K562 (cell line): ENCODE results near the gene PRDM16. TPM values are rescaled to one million over a fixed set of nuclear protein-coding genes. Genes with fewer than 3 reads are reported as not detected.

Experiments used
- ATAC-seq: fragments of 200-7000 bp; cut with Tn5 transposase; 3 replicates; pipeline ENCODE4 v1.9.1; 2020; ENCODE audit warnings: moderate library complexity
- BruUV-seq: library from RNA; stranded (reverse); fragments of 400-500 nt; replicated peaks from 2 replicates; lab custom pipeline; 2021; lab: Mats Ljungman, UMichigan
- CTCF ChIA-PET: fragments of 300-600 bp; formaldehyde crosslinking; extraction: SDS; loops from one replicate; lab custom pipeline; 2021; ENCODE audit warnings: low intra/inter-chr PET ratio; lab: Yijun Ruan, JAX
- POLR2A ChIA-PET: fragments of 300-600, 350-650 bp; sonication (Branson Sonifier 250); formaldehyde crosslinking; extraction: SDS; loops from one replicate; lab custom pipeline; 2021; ENCODE audit warnings: antibody characterized with exemption, inconsistent platforms; lab: Yijun Ruan, JAX
- DNase-seq, 4 experiments: peaks; one replicate each; pipeline versions ENCODE4 v3.0.0 to v3.0.0-alpha.2; 2011 to 2018; ENCODE audit warnings: low spot score in 3 of 4, mixed read lengths in 3 of 4; ENCODE audit errors: extremely low read depth in 1 of 4
- FAIRE-seq: peaks from 2 replicates; lab custom pipeline; 2011; peaks lifted over from hg19 to GRCh38; lab: Jason Lieb, UNC
- H2AFZ ChIP-seq: 2 replicates; pipeline ENCODE4 v1.6.0; 2011; ENCODE audit warnings: low read depth, low read length, control low read depth, inconsistent platforms
- H3K27ac ChIP-seq: fragments of 200-600 bp; 3 replicates; pipeline ENCODE4 v1.8.0; 2011; ENCODE audit warnings: low read depth, mild to moderate bottlenecking, control low read depth, inconsistent platforms, low read length, moderate library complexity, mixed read lengths; ENCODE audit errors: extremely low read depth
- H3K27me3 ChIP-seq, 2 experiments: fragments of 300-600 bp in 1 of 2; 2 replicates in 1 of 2; 3 replicates in 1 of 2; pipeline versions ENCODE4 v1.6.0 to v1.8.0; 2011; ENCODE audit warnings: inconsistent platforms in 2 of 2, low read length in 2 of 2, mild to moderate bottlenecking in 1 of 2, mixed read lengths in 1 of 2, moderate library complexity in 1 of 2; ENCODE audit not compliant: control insufficient read depth in 2 of 2, insufficient read depth in 2 of 2
- H3K36me3 ChIP-seq: fragments of 300-600 bp; 3 replicates; pipeline ENCODE4 v1.8.0; 2011; ENCODE audit warnings: mild to moderate bottlenecking, low read length, inconsistent platforms; ENCODE audit not compliant: control insufficient read depth, insufficient read depth
- H3K4me1 ChIP-seq, 2 experiments: fragments of 200-600 bp in 1 of 2; replicated peaks in 1 of 2; 2 replicates in 1 of 2; 3 replicates in 1 of 2; pipeline versions ENCODE4 v1.5.1 to v1.8.0; 2011; ENCODE audit warnings: inconsistent platforms in 2 of 2, low read length in 2 of 2, mild to moderate bottlenecking in 1 of 2, mixed read lengths in 1 of 2, moderate library complexity in 1 of 2; ENCODE audit not compliant: control insufficient read depth in 2 of 2, insufficient read depth in 2 of 2
- H3K4me2 ChIP-seq: 2 replicates; pipeline ENCODE4 v1.6.1; 2011; ENCODE audit warnings: low read length, control low read depth, inconsistent platforms, mixed read lengths; ENCODE audit not compliant: insufficient read depth
- H3K4me3 ChIP-seq: fragments of 200-600 bp; sonication (generic), shearing (Covaris generic); 2 replicates; pipeline ENCODE4 v1.5.1; 2016; ENCODE audit warnings: control low read depth, inconsistent platforms
- H3K79me2 ChIP-seq: fragments of 200-600 bp; 3 replicates; pipeline ENCODE4 v1.8.0; 2011; ENCODE audit warnings: low read length, inconsistent platforms; ENCODE audit not compliant: control insufficient read depth, insufficient read depth
- H3K9ac ChIP-seq, 2 experiments: 2 replicates each; pipeline versions ENCODE4 v1.6.0 to v1.6.1; 2011; ENCODE audit warnings: low read depth in 2 of 2, low read length in 2 of 2, control low read depth in 1 of 2, inconsistent platforms in 1 of 2, mild to moderate bottlenecking in 1 of 2, mixed read lengths in 1 of 2; ENCODE audit not compliant: insufficient read depth in 1 of 2
- H3K9me1 ChIP-seq: one replicate; pipeline ENCODE4 v1.6.0; 2011; ENCODE audit warnings: inconsistent platforms, mild to moderate bottlenecking, low read length, moderate library complexity; ENCODE audit not compliant: control insufficient read depth, insufficient read depth
- H3K9me3 ChIP-seq: replicated peaks from 2 replicates; pipeline ENCODE4 v1.5.1; 2011; ENCODE audit warnings: low read depth, low read length, inconsistent platforms; ENCODE audit not compliant: control insufficient read depth, insufficient read depth
- H4K20me1 ChIP-seq: replicated peaks from 2 replicates; pipeline ENCODE4 v1.6.1; 2011; ENCODE audit warnings: low read length, inconsistent platforms, mixed read lengths; ENCODE audit not compliant: control insufficient read depth, insufficient read depth
- HDAC1 ChIP-seq, 2 experiments: fragments of 450-650 bp; IDR thresholded peaks; 2 replicates each; pipeline ENCODE4 v1.6.1; 2016 to 2017; ENCODE audit warnings: inconsistent platforms in 1 of 2, mild to moderate bottlenecking in 1 of 2, moderate library complexity in 1 of 2
- HDAC8 ChIP-seq: fragments of 450-650 bp; IDR thresholded peaks from 2 replicates; pipeline ENCODE4 v1.6.1; 2016; ENCODE audit warnings: mild to moderate bottlenecking, missing genetic modification characterization, moderate library complexity, missing compliant biosample characterization
- RBFOX2 ChIP-seq: fragments of 200-400 bp; formaldehyde crosslinking; IDR thresholded peaks from 2 replicates; pipeline ENCODE4 v1.6.1; 2017; ENCODE audit warnings: low read depth, mild to moderate bottlenecking, low read length, moderate library complexity
- SP1 ChIP-seq: sonication (generic); formaldehyde crosslinking; IDR thresholded peaks from 2 replicates; pipeline ENCODE4 v1.8.1; 2022; ENCODE audit warnings: mild to moderate bottlenecking, missing genetic modification reagents
- TBP ChIP-seq: optimal IDR thresholded peaks from 2 replicates; pipeline ENCODE3; 2011; ENCODE audit warnings: low read depth, low read length, improper control_type of control experiment
- YBX1 ChIP-seq: fragments of 450-650 bp; IDR thresholded peaks from 2 replicates; pipeline ENCODE4 v1.7.1; 2016; ENCODE audit warnings: mild to moderate bottlenecking
- ZNF239 ChIP-seq: fragments of 250-450 bp; sonication (Bioruptor Pico); IDR thresholded peaks from 2 replicates; pipeline ENCODE4 v1.4.0; 2020; ENCODE audit warnings: mild to moderate bottlenecking
- in situ Hi-C: fragments of 300-500 bp; cut with MboI; formaldehyde crosslinking; loops from 4 replicates; pipeline ENCODE4 v1.15.0; 2018; ENCODE audit warnings: inconsistent platforms, mixed read lengths
- intact Hi-C: fragments of 100-400 bp; cut with micrococcal nuclease; formaldehyde crosslinking; loops from 2 replicates; pipeline ENCODE4 v1.14.2; 2022
- polyA plus RNA-seq, 8 experiments: library from polyadenylated mRNA; depleted of rRNA in 4 of 8; stranded (reverse) in 5 of 8; unstranded in 3 of 8; fragments of >200 nt; fragmentation: Nextera tagmentation in 2 of 8; fragmentation: Illumina TruSeq in 1 of 8; extraction: Ambion mirVana in 2 of 8; extraction: Trizol in 1 of 8; gene quantifications; 2 replicates each; pipeline versions ENCODE4 v1.2.1 to v1.2.3, GENCODE V29; 2011 to 2014; ENCODE audit warnings: inconsistent platforms in 1 of 8, missing spikeins in 1 of 8
- total RNA-seq, 7 experiments: library from RNA; depleted of rRNA in 6 of 7; stranded (reverse); fragments of >200 nt in 6 of 7; fragmentation: Illumina TruSeq in 2 of 7; extraction: Trizol in 2 of 7; gene quantifications; 2 replicates each; pipeline versions ENCODE4 v1.2.1 to v1.2.3, GENCODE V29; 2011 to 2021; ENCODE audit warnings: low replicate concordance in 1 of 7
- TF ChIP-seq, protein P1 (sequence below): fragments of 250-450 bp; sonication (Bioruptor Pico); IDR thresholded peaks from 2 replicates; pipeline ENCODE4 v1.5.0; 2022; ENCODE audit warnings: mild to moderate bottlenecking
- TF ChIP-seq, protein P2 (sequence below): sonication (generic); formaldehyde crosslinking; IDR thresholded peaks from 2 replicates; pipeline ENCODE4 v1.8.1; 2023; ENCODE audit warnings: mild to moderate bottlenecking, missing genetic modification reagents
- TF ChIP-seq, protein P3 (sequence below): fragments of 450-650 bp; IDR thresholded peaks from 2 replicates; pipeline ENCODE4 v1.6.1; 2016; ENCODE audit warnings: low read depth

PRDM16 gene
- total and polyA plus RNA-seq, 9 of the 15 experiments (the other 6 are each of a cell fraction or from before 2014, with no cell fraction given): 0.10 to 0.27 TPM; not detected in 7

DNA sequence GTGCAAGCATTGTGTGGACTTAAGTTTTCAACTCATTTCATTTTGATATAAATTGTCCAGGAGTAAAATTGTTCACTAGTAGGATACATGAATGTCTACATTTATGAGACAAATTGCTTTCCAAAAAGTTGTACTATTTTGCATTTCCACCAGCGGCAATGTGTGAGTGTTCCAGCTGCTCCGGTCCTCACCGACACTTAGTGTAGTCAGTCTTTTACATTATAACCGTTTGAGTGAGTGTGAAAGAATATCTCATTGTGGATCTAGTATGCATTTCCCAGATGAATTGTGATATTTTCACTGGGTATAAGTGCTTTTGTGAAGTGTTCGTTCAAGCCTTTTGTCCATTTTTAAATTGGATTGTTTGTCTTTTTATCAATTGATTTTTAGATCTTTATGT is 274.0 kb downstream of the PRDM16 start (continued):
- no peak for TF ChIP-seq TBP
- TF ChIP-seq HDAC1 (IDR thresholded peaks at IDR 0.05): no peak

DNA sequence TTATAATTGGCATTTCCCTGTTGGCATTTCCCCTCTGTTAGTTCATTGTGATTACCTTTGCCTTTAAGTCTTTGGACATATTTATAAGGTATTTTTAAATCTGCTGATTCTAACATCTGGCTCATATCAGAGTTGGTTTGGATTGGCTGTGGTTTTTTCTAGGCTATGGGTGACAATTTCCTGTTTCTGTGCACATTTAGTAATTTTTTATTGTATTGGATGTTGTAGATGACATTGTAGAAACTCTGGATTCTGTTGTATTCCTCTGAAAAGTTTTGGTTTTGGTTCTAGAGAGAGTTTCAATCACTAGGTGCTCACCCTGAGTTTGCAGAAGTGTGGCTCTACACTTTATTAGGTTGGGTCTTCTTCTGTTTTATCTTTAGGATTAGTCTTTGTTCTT is 275.4 kb downstream of the PRDM16 start:
- H3K4me2 ChIP-seq: no peak overlapping the region
- no peaks in the 10 kb centered on the region for H3K79me2 ChIP-seq
- H3K27ac ChIP-seq: no peak overlapping the region
- no peaks in the 10 kb centered on the region for H3K9me1 ChIP-seq
- peaks cover 2 to 7% of the 10 kb centered on the region in 2 experiments; a peak in 2 of 5 replicates for H3K4me1 ChIP-seq
- H2AFZ ChIP-seq: no peak overlapping the region
- ChIA-PET POLR2A (interaction anchor here (0.6 kb wide), 2 partner anchors 13 to 308 kb away, joined by 3 read pairs; no protein-coding TSS in a partner anchor), CTCF (no interaction called here)
- no TSS peak for BruUV-seq
- intact Hi-C loops: no loop called here
- in situ Hi-C loops: no loop called here
- no peaks in the 10 kb centered on the region for H3K36me3 ChIP-seq
- peaks cover 5% of the 10 kb centered on the region; the same call in 1 of the 2 replicates for H3K9me3 ChIP-seq
- no peaks in the 10 kb centered on the region for H3K27me3 ChIP-seq
- DNase-seq (no peak), FAIRE-seq (no peak), ATAC-seq (no peak)
- H3K4me3 ChIP-seq: no peak overlapping the region
- peaks cover 3% of the 10 kb centered on the region for H4K20me1 ChIP-seq
- no peak overlapping the region for H3K9ac ChIP-seq
- TF ChIP-seq, protein P1, sequence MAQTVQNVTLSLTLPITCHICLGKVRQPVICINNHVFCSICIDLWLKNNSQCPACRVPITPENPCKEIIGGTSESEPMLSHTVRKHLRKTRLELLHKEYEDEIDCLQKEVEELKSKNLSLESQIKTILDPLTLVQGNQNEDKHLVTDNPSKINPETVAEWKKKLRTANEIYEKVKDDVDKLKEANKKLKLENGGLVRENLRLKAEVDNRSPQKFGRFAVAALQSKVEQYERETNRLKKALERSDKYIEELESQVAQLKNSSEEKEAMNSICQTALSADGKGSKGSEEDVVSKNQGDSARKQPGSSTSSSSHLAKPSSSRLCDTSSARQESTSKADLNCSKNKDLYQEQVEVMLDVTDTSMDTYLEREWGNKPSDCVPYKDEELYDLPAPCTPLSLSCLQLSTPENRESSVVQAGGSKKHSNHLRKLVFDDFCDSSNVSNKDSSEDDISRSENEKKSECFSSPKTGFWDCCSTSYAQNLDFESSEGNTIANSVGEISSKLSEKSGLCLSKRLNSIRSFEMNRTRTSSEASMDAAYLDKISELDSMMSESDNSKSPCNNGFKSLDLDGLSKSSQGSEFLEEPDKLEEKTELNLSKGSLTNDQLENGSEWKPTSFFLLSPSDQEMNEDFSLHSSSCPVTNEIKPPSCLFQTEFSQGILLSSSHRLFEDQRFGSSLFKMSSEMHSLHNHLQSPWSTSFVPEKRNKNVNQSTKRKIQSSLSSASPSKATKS (CRISPR knock-in tag): no peak
- TF ChIP-seq HDAC8 (tag): no peak
- TF ChIP-seq YBX1: no peak
- no peak for TF ChIP-seq RBFOX2
- TF ChIP-seq, protein P2, sequence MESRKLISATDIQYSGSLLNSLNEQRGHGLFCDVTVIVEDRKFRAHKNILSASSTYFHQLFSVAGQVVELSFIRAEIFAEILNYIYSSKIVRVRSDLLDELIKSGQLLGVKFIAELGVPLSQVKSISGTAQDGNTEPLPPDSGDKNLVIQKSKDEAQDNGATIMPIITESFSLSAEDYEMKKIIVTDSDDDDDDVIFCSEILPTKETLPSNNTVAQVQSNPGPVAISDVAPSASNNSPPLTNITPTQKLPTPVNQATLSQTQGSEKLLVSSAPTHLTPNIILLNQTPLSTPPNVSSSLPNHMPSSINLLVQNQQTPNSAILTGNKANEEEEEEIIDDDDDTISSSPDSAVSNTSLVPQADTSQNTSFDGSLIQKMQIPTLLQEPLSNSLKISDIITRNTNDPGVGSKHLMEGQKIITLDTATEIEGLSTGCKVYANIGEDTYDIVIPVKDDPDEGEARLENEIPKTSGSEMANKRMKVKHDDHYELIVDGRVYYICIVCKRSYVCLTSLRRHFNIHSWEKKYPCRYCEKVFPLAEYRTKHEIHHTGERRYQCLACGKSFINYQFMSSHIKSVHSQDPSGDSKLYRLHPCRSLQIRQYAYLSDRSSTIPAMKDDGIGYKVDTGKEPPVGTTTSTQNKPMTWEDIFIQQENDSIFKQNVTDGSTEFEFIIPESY (CRISPR knock-in tag): no peak
- TF ChIP-seq ZNF239 (CRISPR knock-in tag): no peak
- no peak for TF ChIP-seq SP1 (CRISPR knock-in tag)
- TF ChIP-seq, protein P3, sequence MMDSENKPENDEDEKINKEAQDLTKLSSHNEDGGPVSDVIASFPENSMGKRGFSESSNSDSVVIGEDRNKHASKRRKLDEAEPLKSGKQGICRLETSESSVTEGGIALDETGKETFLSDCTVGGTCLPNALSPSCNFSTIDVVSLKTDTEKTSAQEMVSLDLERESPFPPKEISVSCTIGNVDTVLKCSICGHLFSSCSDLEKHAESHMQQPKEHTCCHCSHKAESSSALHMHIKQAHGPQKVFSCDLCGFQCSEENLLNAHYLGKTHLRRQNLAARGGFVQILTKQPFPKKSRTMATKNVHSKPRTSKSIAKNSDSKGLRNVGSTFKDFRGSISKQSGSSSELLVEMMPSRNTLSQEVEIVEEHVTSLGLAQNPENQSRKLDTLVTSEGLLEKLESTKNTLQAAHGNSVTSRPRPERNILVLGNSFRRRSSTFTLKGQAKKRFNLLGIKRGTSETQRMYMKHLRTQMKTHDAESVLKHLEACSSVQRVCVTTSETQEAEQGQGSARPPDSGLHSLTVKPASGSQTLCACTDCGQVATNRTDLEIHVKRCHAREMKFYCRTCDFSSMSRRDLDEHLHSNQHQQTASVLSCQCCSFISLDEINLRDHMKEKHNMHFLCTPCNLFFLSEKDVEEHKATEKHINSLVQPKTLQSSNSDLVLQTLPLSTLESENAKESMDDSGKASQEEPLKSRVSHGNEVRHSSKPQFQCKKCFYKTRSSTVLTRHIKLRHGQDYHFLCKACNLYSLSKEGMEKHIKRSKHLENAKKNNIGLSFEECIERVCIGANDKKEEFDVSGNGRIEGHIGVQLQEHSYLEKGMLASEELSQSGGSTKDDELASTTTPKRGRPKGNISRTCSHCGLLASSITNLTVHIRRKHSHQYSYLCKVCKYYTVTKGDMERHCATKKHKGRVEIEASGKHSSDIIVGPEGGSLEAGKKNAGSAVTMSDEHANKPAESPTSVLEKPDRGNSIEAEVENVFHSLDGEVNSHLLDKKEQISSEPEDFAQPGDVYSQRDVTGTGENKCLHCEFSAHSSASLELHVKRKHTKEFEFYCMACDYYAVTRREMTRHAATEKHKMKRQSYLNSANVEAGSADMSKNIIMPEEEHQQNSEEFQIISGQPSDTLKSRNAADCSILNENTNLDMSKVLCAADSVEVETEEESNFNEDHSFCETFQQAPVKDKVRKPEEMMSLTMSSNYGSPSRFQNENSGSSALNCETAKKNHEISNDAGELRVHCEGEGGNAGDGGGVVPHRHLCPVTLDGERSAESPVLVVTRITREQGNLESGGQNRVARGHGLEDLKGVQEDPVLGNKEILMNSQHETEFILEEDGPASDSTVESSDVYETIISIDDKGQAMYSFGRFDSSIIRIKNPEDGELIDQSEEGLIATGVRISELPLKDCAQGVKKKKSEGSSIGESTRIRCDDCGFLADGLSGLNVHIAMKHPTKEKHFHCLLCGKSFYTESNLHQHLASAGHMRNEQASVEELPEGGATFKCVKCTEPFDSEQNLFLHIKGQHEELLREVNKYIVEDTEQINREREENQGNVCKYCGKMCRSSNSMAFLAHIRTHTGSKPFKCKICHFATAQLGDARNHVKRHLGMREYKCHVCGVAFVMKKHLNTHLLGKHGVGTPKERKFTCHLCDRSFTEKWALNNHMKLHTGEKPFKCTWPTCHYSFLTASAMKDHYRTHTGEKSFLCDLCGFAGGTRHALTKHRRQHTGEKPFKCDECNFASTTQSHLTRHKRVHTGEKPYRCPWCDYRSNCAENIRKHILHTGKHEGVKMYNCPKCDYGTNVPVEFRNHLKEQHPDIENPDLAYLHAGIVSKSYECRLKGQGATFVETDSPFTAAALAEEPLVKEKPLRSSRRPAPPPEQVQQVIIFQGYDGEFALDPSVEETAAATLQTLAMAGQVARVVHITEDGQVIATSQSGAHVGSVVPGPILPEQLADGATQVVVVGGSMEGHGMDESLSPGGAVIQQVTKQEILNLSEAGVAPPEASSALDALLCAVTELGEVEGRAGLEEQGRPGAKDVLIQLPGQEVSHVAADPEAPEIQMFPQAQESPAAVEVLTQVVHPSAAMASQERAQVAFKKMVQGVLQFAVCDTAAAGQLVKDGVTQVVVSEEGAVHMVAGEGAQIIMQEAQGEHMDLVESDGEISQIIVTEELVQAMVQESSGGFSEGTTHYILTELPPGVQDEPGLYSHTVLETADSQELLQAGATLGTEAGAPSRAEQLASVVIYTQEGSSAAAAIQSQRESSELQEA: no peak
